OCI-LY1 (cell line): ENCODE data around the gene LCNL1.

Source experiments
- CTCF ChIP-seq: fragments of 200-600 bp; sonication (generic), shearing (Covaris generic); IDR thresholded peaks from 2 replicates; pipeline ENCODE4 v1.5.1; 2017; ENCODE audit warnings: mild to moderate bottlenecking, antibody characterized with exemption, low read length, moderate library complexity, mixed read lengths
- EZH2 ChIP-seq: fragments of 200-600 bp; sonication (generic), shearing (Covaris generic); IDR thresholded peaks from 2 replicates; pipeline ENCODE4 v1.8.0; 2017; ENCODE audit warnings: borderline replicate concordance, mixed run types, mild to moderate bottlenecking, antibody characterized with exemption, low read length, moderate library complexity, mixed read lengths

- no peak for TF ChIP-seq CTCF
- no peak for TF ChIP-seq EZH2
These were observed 31.4 kb downstream of the LCNL1 start for GRCh38 chr9:137014166-137014565.
